LNCaP clone FGC (cell line): ENCODE results near the gene OR13C5.

Experiments
- DNase-seq: peaks from one replicate; pipeline ENCODE4 v3.0.0-alpha.2; 2011; ENCODE audit warnings: low read depth
- H3K4me3 ChIP-seq: 2 replicates; pipeline ENCODE4 v1.5.1; 2011; ENCODE audit warnings: mild to moderate bottlenecking, low read depth, low read length, control low read depth
- CTCF ChIP-seq: IDR thresholded peaks from 2 replicates; pipeline ENCODE4 v1.5.1; 2012; ENCODE audit warnings: mild to moderate bottlenecking; ENCODE audit not compliant: control insufficient read depth, insufficient read depth; ENCODE audit errors: extremely low read depth

OR13C5 gene

GRCh38 chr9:104575456-104575855 is 23.8 kb downstream of the OR13C5 start:
- no peak for DNase-seq
- H3K4me3 ChIP-seq, result no peak overlapping the region
- no peak for TF ChIP-seq CTCF

GRCh38 chr9:104572612-104573011 is 26.6 kb downstream of the OR13C5 start:
- TF ChIP-seq CTCF, result no peak
- no peak overlapping the region for H3K4me3 ChIP-seq
- DNase-seq, result no peak

GRCh38 chr9:104568868-104569267 is 30.3 kb downstream of the OR13C5 start, which contains the start of gene OR13C8:
TSS of gene OR13C8 (plus strand) at chr9:104569168. CDS start at chr9:104569168, 0 bp downstream.
- DNase-seq, result no peak
- TF ChIP-seq CTCF, result no peak
- no peak within 1 kb of the TSS for H3K4me3 ChIP-seq

- no peak for DNase-seq
- no peak overlapping the region for H3K4me3 ChIP-seq
- TF ChIP-seq CTCF, result no peak
Observed at GRCh38 chr9:104564358-104564757, 34.9 kb downstream of the OR13C5 start.

GRCh38 chr9:104556830-104557634 is 42.2 kb downstream of the OR13C5 start:
- H3K4me3 ChIP-seq, result no peak overlapping the region
- no peak for DNase-seq

GRCh38 chr9:104555521-104555920 is 43.7 kb downstream of the OR13C5 start:
- no peak overlapping the region for H3K4me3 ChIP-seq
- no peak for DNase-seq
- TF ChIP-seq CTCF, result no peak

More at GRCh38 chr9:104556830-104557634, 42.2 kb downstream of the OR13C5 start:
- no peak for TF ChIP-seq CTCF

- TF ChIP-seq CTCF, result no peak
- no peak overlapping the region for H3K4me3 ChIP-seq
- DNase-seq, result no peak
Observed at GRCh38 chr9:104553261-104553660, 46.0 kb downstream of the OR13C5 start.
